A549 (cell line): ENCODE measurements around the gene VSX1. TPM values are rescaled to one million over a fixed set of nuclear protein-coding genes. Genes with fewer than 3 reads are reported as not detected.

Source experiments
- ATAC-seq, 2 experiments: fragments of 200-7000 bp in 1 of 2; fragments of >200 bp in 1 of 2; cut with Nextera tagmentation in 1 of 2; cut with Tn5 transposase in 1 of 2; 3 replicates each; pipeline versions ENCODE4 v1.8.0 to v1.9.1; 2018 to 2020; ENCODE audit warnings: mild to moderate bottlenecking in 1 of 2, moderate library complexity in 1 of 2
- CTCF ChIA-PET: fragments of 300-600 bp; sonication (Branson Sonifier 250); formaldehyde crosslinking; extraction: SDS; loops from one replicate; lab custom pipeline; 2021; ENCODE audit warnings: antibody characterized with exemption, inconsistent platforms; lab: Yijun Ruan, JAX
- POLR2A ChIA-PET: fragments of 350-600 bp; formaldehyde crosslinking; extraction: SDS; loops from one replicate; lab custom pipeline; 2021; ENCODE audit warnings: antibody characterized with exemption, inconsistent platforms; lab: Yijun Ruan, JAX
- DNase-seq, 2 experiments: peaks; one replicate each; pipeline versions ENCODE4 v3.0.0 to v3.0.0-alpha.2; 2011 to 2016; ENCODE audit warnings: low read depth in 1 of 2, low spot score in 1 of 2
- FAIRE-seq: peaks from 2 replicates; lab custom pipeline; 2011; peaks lifted over from hg19 to GRCh38; lab: Jason Lieb, UNC
- H3K27ac ChIP-seq, 2 experiments: fragments of >200 bp; sonication (Bioruptor Twin); formaldehyde crosslinking; 3 replicates each; pipeline ENCODE4 v1.5.1; 2016 to 2017
- H3K4me1 ChIP-seq: fragments of >200 bp; sonication (Bioruptor Twin); formaldehyde crosslinking; 3 replicates; pipeline ENCODE4 v1.6.1; 2016
- H3K4me2 ChIP-seq: fragments of >200 bp; sonication (Bioruptor Twin); formaldehyde crosslinking; 3 replicates; pipeline ENCODE4 v1.6.1; 2016
- H3K4me3 ChIP-seq: fragments of >200 bp; sonication (Bioruptor Twin); formaldehyde crosslinking; 3 replicates; pipeline ENCODE4 v1.5.1; 2016
- H3K9me3 ChIP-seq: fragments of >200 bp; sonication (Bioruptor Twin); formaldehyde crosslinking; 3 replicates; pipeline ENCODE4 v1.6.1; 2016
- BCL3 ChIP-seq: fragments of >200 bp; sonication (Bioruptor Twin); formaldehyde crosslinking; IDR thresholded peaks from 3 replicates; pipeline ENCODE4 v1.6.1; 2016
- BHLHE40 ChIP-seq: IDR thresholded peaks from 2 replicates; pipeline ENCODE4 v1.6.1; 2012; ENCODE audit warnings: low read depth, low read length, inconsistent platforms
- CBX2 ChIP-seq: fragments of 200-600 bp; sonication (generic); IDR thresholded peaks from 2 replicates; pipeline ENCODE4 v1.6.1; 2016; ENCODE audit warnings: low read depth, mild to moderate bottlenecking, borderline replicate concordance
- CEBPB ChIP-seq, 2 experiments: fragments of >200 bp in 1 of 2; sonication (Bioruptor Twin) in 1 of 2; formaldehyde crosslinking in 1 of 2; IDR thresholded peaks; 2 replicates each; pipeline ENCODE4 v1.6.1; 2012 to 2016
- CHD2 ChIP-seq: fragments of 150-350 bp; IDR thresholded peaks from 2 replicates; pipeline ENCODE4 v1.6.1; 2014; ENCODE audit warnings: low read length; ENCODE audit not compliant: partially characterized antibody
- CTCF ChIP-seq: fragments of >200 bp; sonication (Bioruptor Twin); formaldehyde crosslinking; IDR thresholded peaks from 3 replicates; pipeline ENCODE4 v1.5.1; 2016
- EHF ChIP-seq: fragments of 250-450 bp; sonication (Bioruptor Pico); IDR thresholded peaks from 2 replicates; pipeline ENCODE4 v1.5.0; 2020; ENCODE audit warnings: mild to moderate bottlenecking
- EP300 ChIP-seq, 2 experiments: fragments of >200 bp; sonication (Bioruptor Twin); formaldehyde crosslinking; IDR thresholded peaks; 2 replicates in 1 of 2; 3 replicates in 1 of 2; pipeline ENCODE4 v1.6.1; 2016 to 2017
- FOSB ChIP-seq: fragments of 250-450 bp; sonication (Bioruptor Pico); IDR thresholded peaks from 2 replicates; pipeline ENCODE4 v1.5.0; 2020; ENCODE audit warnings: mild to moderate bottlenecking, moderate library complexity
- FOXS1 ChIP-seq: fragments of 250-450 bp; sonication (Bioruptor Pico); IDR thresholded peaks from 2 replicates; pipeline ENCODE4 v1.5.0; 2020; ENCODE audit warnings: mild to moderate bottlenecking, moderate library complexity
- HDAC2 ChIP-seq: fragments of 200-600 bp; sonication (generic); IDR thresholded peaks from 2 replicates; pipeline ENCODE4 v1.6.1; 2016
- HEYL ChIP-seq: fragments of 250-450 bp; sonication (Bioruptor Pico); IDR thresholded peaks from 2 replicates; pipeline ENCODE4 v1.8.0; 2021; ENCODE audit warnings: mild to moderate bottlenecking, moderate library complexity
- HMGXB4 ChIP-seq: fragments of 250-450 bp; sonication (Bioruptor Pico); IDR thresholded peaks from 2 replicates; pipeline ENCODE4 v1.5.0; 2021; ENCODE audit warnings: mild to moderate bottlenecking, moderate library complexity, borderline replicate concordance
- HOXA7 ChIP-seq: fragments of 250-450 bp; sonication (Bioruptor Pico); IDR thresholded peaks from 2 replicates; pipeline ENCODE4 v1.5.0; 2020; ENCODE audit warnings: mild to moderate bottlenecking, moderate library complexity
- HOXB13 ChIP-seq: fragments of 250-450 bp; sonication (Bioruptor Pico); IDR thresholded peaks from 2 replicates; pipeline ENCODE4 v1.5.0; 2020; ENCODE audit warnings: low read depth, mild to moderate bottlenecking, moderate library complexity
- KDM5A ChIP-seq: fragments of 200-600 bp; sonication (generic); IDR thresholded peaks from 2 replicates; pipeline ENCODE4 v1.6.1; 2016; ENCODE audit warnings: antibody characterized with exemption, mild to moderate bottlenecking
- MAFK ChIP-seq: fragments of 450-650 bp; IDR thresholded peaks from 2 replicates; pipeline ENCODE4 v1.6.1; 2014; ENCODE audit not compliant: partially characterized antibody
- NFE2L2 ChIP-seq: fragments of 150-350 bp; conservative IDR thresholded peaks from 2 replicates; pipeline ENCODE4 v1.6.1; 2014; ENCODE audit warnings: low read length
- NR3C1 ChIP-seq: fragments of >200 bp; sonication (Bioruptor Twin); formaldehyde crosslinking; IDR thresholded peaks from 3 replicates; pipeline ENCODE4 v1.6.1; 2017
- PBX3 ChIP-seq: IDR thresholded peaks from 2 replicates; pipeline ENCODE4 v1.6.1; 2012
- POLR2A ChIP-seq: IDR thresholded peaks from 2 replicates; pipeline ENCODE4 v1.6.1; 2012; ENCODE audit warnings: mild to moderate bottlenecking, low read length
- RAD21 ChIP-seq, 2 experiments: fragments of >200 bp in 1 of 2; sonication (Bioruptor Twin) in 1 of 2; formaldehyde crosslinking in 1 of 2; IDR thresholded peaks in 1 of 2; conservative IDR thresholded peaks in 1 of 2; 2 replicates in 1 of 2; 3 replicates in 1 of 2; pipeline ENCODE4 v1.6.1; 2012 to 2018; ENCODE audit warnings: inconsistent platforms in 1 of 2
- RARB ChIP-seq: fragments of 250-450 bp; sonication (Bioruptor Pico); IDR thresholded peaks from 2 replicates; pipeline ENCODE4 v1.8.0; 2021; ENCODE audit warnings: mild to moderate bottlenecking, moderate library complexity
- RFX5 ChIP-seq: fragments of 450-650 bp; IDR thresholded peaks from 2 replicates; pipeline ENCODE4 v1.7.1; 2014; ENCODE audit warnings: antibody characterized with exemption, mild to moderate bottlenecking, moderate library complexity
- RNF2 ChIP-seq: fragments of 200-600 bp; sonication (generic); IDR thresholded peaks from 2 replicates; pipeline ENCODE4 v1.6.1; 2016; ENCODE audit warnings: low read depth, mild to moderate bottlenecking, antibody characterized with exemption, moderate library complexity, borderline replicate concordance
- TFCP2L1 ChIP-seq: fragments of 250-450 bp; sonication (Bioruptor Pico); IDR thresholded peaks from 2 replicates; pipeline ENCODE4 v1.5.0; 2021; ENCODE audit warnings: mild to moderate bottlenecking
- ZNF302 ChIP-seq: fragments of 250-450 bp; sonication (Bioruptor Pico); IDR thresholded peaks from 2 replicates; pipeline ENCODE4 v1.9.0; 2021; ENCODE audit warnings: inconsistent platforms, mild to moderate bottlenecking, moderate library complexity
- ZSCAN20 ChIP-seq: fragments of 250-450 bp; sonication (Bioruptor Pico); IDR thresholded peaks from 2 replicates; pipeline ENCODE4 v1.8.0; 2022; ENCODE audit warnings: mild to moderate bottlenecking, moderate library complexity
- WGBS: methylation state at CpG from one replicate; pipeline ENCODE4 v1.1.6; 2017; ENCODE audit errors: missing lambda C conversion rate; 5-methylcytosine and 5-hydroxymethylcytosine counted together
- polyA plus RNA-seq, 4 experiments: library from polyadenylated mRNA; depleted of rRNA in 3 of 4; stranded (reverse); fragments of >200 nt; fragmentation: RNase III in 1 of 4; extraction: RNeasy Plus Mini Kit Qiagen cat#74134 plus additional on column Dnase treatment in 1 of 4; gene quantifications; 2 replicates in 3 of 4; 3 replicates in 1 of 4; pipeline ENCODE4 v1.2.3, GENCODE V29; 2011 to 2017

Gene VSX1
- polyA plus RNA-seq, 2 of the 4 experiments (the other 2 are of a cell fraction), result 0.77 to 2.9 TPM

GRCh38 chr20:25120457-25120856 lies 38.5 kb upstream of the VSX1 start:
- no peak for TF ChIP-seq HEYL (CRISPR knock-in tag)
- TF ChIP-seq NFE2L2, result no peak
- TF ChIP-seq ZSCAN20, result no peak
- no peak for TF ChIP-seq CBX2
- TF ChIP-seq RARB (CRISPR knock-in tag), result no peak
- no peak for TF ChIP-seq HOXA7 (CRISPR knock-in tag)
- TF ChIP-seq TFCP2L1 (CRISPR knock-in tag), result no peak
- TF ChIP-seq CHD2, result no peak
- CTCF ChIA-PET, result interaction anchor here (0.9 to 3.4 kb wide), 2 partner anchors 12 to 43 kb away, joined by 3 to 12 read pairs; no protein-coding TSS in a partner anchor
- no peaks in the 10 kb centered on the region for H3K9me3 ChIP-seq
- FAIRE-seq (no peak), DNase-seq (peak in 1 of 2 experiments; percentile 33), ATAC-seq (peak in 1 of 2 experiments; percentile 36; a peak in 2 of 6 replicates)
- 20% methylated on average over 3 of the region's 3 CpGs for WGBS
- no peak overlapping the region for H3K4me3 ChIP-seq
- H3K4me1 ChIP-seq, result peaks cover 42% of the 10 kb centered on the region
- peak overlapping the region; percentile 11 for H3K4me2 ChIP-seq
- POLR2A ChIA-PET, result no interaction called here
- peak overlapping the region in 1 of 2 experiments; percentile 15; a peak in 1 of 6 replicates for H3K27ac ChIP-seq

- POLR2A ChIA-PET, result no interaction called here
- no peak for TF ChIP-seq EHF (CRISPR knock-in tag)
- TF ChIP-seq FOXS1, result no peak
- TF ChIP-seq BCL3, result no peak
- TF ChIP-seq KDM5A, result no peak
- no peak for TF ChIP-seq PBX3
- no peak for TF ChIP-seq HDAC2
- TF ChIP-seq POLR2A, result no peak
- 92% methylated on average over 7 of the region's 7 CpGs for whole genome bisulfite sequencing
These were observed 36.6 kb upstream of the VSX1 start for GRCh38 chr20:25118529-25118928.

GRCh38 chr20:25117990-25118389 lies 36.0 kb upstream of the VSX1 start:
- H3K9me3 ChIP-seq, result no peaks in the 10 kb centered on the region
- DNase-seq, result peak in 1 of 2 experiments; percentile 40
- CTCF ChIA-PET, result no interaction called here
- H3K4me1 ChIP-seq, result peaks cover 61% of the 10 kb centered on the region
- no peak overlapping the region for H3K4me3 ChIP-seq
- H3K4me2 ChIP-seq, result peak overlapping the region; percentile 44
- FAIRE-seq, result no peak
- no peak for TF ChIP-seq EHF (CRISPR knock-in tag)
- TF ChIP-seq EP300 (IDR thresholded peaks at IDR 0.05), result no peak
- no peak for TF ChIP-seq POLR2A
- no peak for TF ChIP-seq RFX5
- no peak for TF ChIP-seq TFCP2L1 (CRISPR knock-in tag)
- no peak for TF ChIP-seq PBX3
- no peak for TF ChIP-seq HOXB13 (CRISPR knock-in tag)
- no peak for TF ChIP-seq RAD21 (conservative IDR thresholded peaks at IDR 0.05 in 1 of 2, IDR thresholded peaks at IDR 0.05 in 1 of 2)
- TF ChIP-seq FOSB (CRISPR knock-in tag), result no peak
- no peak for TF ChIP-seq KDM5A
- TF ChIP-seq ZNF302, result no peak
- TF ChIP-seq CTCF, result no peak
- TF ChIP-seq BHLHE40, result no peak
- TF ChIP-seq RNF2, result no peak
- TF ChIP-seq NR3C1, result no peak
- no peak for TF ChIP-seq HEYL (CRISPR knock-in tag)
- TF ChIP-seq MAFK, result no peak
- no peak for TF ChIP-seq HMGXB4
- no peak for TF ChIP-seq CEBPB (IDR thresholded peaks at IDR 0.05)
- peak overlapping the region; percentile 42 to 64; a peak in 5 of 6 replicates for H3K27ac ChIP-seq
- POLR2A ChIA-PET, result no interaction called here
- WGBS, result 37% methylated on average over 4 of the region's 4 CpGs
- ATAC-seq, result peak; percentile 31 to 44; a peak in 2 of 6 replicates

More at GRCh38 chr20:25118529-25118928, 36.6 kb upstream of the VSX1 start:
- Histone ChIP-seq H3K27ac (no peak overlapping the region), H3K4me1 (peaks cover 61% of the 10 kb centered on the region), H3K4me3 (no peak overlapping the region), H3K4me2 (no peak overlapping the region), H3K9me3 (no peaks in the 10 kb centered on the region)
- ATAC-seq (no peak), DNase-seq (no peak), FAIRE-seq (peak; percentile 43)
- CTCF ChIA-PET, result no interaction called here
